Ectodermal cell (in vitro differentiated cells): ENCODE measurements around the gene KAT5.
"Not testable (repeated sequence)": the region's sequence is repeated elsewhere in the genome, so short reads cannot be mapped to it uniquely, and the experiment has no call there.

Experiments used
- H3K27ac ChIP-seq: 2 replicates; pipeline ENCODE4 v1.7.0; 2013; ENCODE audit warnings: mild to moderate bottlenecking, low read depth, low read length; ENCODE audit not compliant: insufficient read depth, poor library complexity, severe bottlenecking
- H3K27me3 ChIP-seq: 2 replicates; pipeline ENCODE4 v1.7.0; 2013; ENCODE audit warnings: mild to moderate bottlenecking, low read length; ENCODE audit not compliant: insufficient read depth, control insufficient read depth, poor library complexity, severe bottlenecking
- H3K36me3 ChIP-seq: one replicate; pipeline ENCODE4 v1.7.0; 2013; ENCODE audit warnings: low read length; ENCODE audit not compliant: control insufficient read depth, insufficient read depth
- H3K4me1 ChIP-seq: one replicate; pipeline ENCODE4 v1.7.0; 2013; ENCODE audit warnings: low read length; ENCODE audit not compliant: control insufficient read depth, insufficient read depth
- H3K4me3 ChIP-seq: 2 replicates; pipeline ENCODE4 v1.7.0; 2013; ENCODE audit warnings: low read depth, low read length, control low read depth; ENCODE audit not compliant: insufficient read depth
- H3K9me3 ChIP-seq: 2 replicates; pipeline ENCODE4 v1.7.0; 2013; ENCODE audit warnings: mild to moderate bottlenecking, low read length, moderate library complexity; ENCODE audit not compliant: control insufficient read depth
- WGBS, 2 experiments: methylation state at CpG; one replicate each; pipeline ENCODE4 v1.1.7; 2013; ENCODE audit warnings: missing lambda C conversion rate in 2 of 2; 5-methylcytosine and 5-hydroxymethylcytosine counted together

KAT5 gene

DNA sequence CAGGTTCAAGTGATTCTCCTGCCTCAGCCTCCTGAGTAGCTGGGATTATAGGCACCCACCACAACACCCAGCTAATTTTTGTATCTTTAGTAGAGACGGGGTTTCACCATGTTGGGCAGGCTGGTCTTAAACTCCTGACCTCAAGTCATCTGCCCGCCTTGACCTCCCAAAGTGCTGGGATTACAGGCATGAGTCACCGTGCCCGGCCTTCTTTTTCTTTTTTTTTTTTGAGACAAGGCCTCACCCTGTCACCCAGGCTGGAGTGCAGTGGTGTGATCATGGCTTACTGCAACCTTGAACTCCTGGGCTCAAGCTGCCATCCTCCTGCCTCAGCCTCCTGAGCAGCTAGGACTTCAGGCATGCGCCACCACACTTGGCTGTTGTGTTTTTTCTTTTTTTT lies 55.8 kb downstream of the KAT5 start:
- not testable (repeated sequence) for H3K27ac ChIP-seq, H3K4me1 ChIP-seq, H3K4me3 ChIP-seq, H3K36me3 ChIP-seq, H3K9me3 ChIP-seq, H3K27me3 ChIP-seq
- 78% methylated on average over 5 of the region's 5 CpGs for WGBS, 2 experiments
